HCT116 (cell line): ENCODE data around the gene HES1.

Experiments used
- CTCF ChIP-seq, 3 experiments: fragments of 200-600 bp in 1 of 3; sonication (generic) in 1 of 3; IDR thresholded peaks in 2 of 3; conservative IDR thresholded peaks in 1 of 3; 2 replicates each; pipeline ENCODE4 v1.5.1; 2012 to 2017; ENCODE audit warnings: low read depth in 2 of 3, low read length in 2 of 3, antibody characterized with exemption in 1 of 3, borderline replicate concordance in 1 of 3, control low read depth in 1 of 3, mild to moderate bottlenecking in 1 of 3, mixed read lengths in 1 of 3, mixed run types in 1 of 3, moderate library complexity in 1 of 3; ENCODE audit not compliant: insufficient read depth in 1 of 3
- ELF1 ChIP-seq: IDR thresholded peaks from 2 replicates; pipeline ENCODE4 v1.6.1; 2012; ENCODE audit warnings: low read depth, borderline replicate concordance
- FOSL1 ChIP-seq: IDR thresholded peaks from 2 replicates; pipeline ENCODE4 v1.6.1; 2012; ENCODE audit warnings: low read depth
- JUND ChIP-seq: IDR thresholded peaks from 2 replicates; pipeline ENCODE4 v1.6.1; 2012
- POLR2A ChIP-seq: IDR thresholded peaks from 2 replicates; pipeline ENCODE4 v1.7.0; 2011; ENCODE audit warnings: borderline replicate concordance; ENCODE audit not compliant: insufficient read depth, insufficient read length; ENCODE audit errors: extremely low read depth
- POLR2AphosphoS5 ChIP-seq: IDR thresholded peaks from 2 replicates; pipeline ENCODE4 v1.6.1; 2011; ENCODE audit warnings: mild to moderate bottlenecking, low read depth, low read length, moderate library complexity
- RAD21 ChIP-seq: IDR thresholded peaks from 2 replicates; pipeline ENCODE4 v1.6.1; 2012; ENCODE audit warnings: low read depth, mild to moderate bottlenecking
- ZBTB33 ChIP-seq: IDR thresholded peaks from 2 replicates; pipeline ENCODE4 v1.6.1; 2011; ENCODE audit warnings: mild to moderate bottlenecking, low read length, moderate library complexity; ENCODE audit not compliant: insufficient replicate concordance; ENCODE audit errors: extremely low read depth
- ZNF274 ChIP-seq: fragments of 200-500 bp; sonication (Bioruptor generic); IDR thresholded peaks from 2 replicates; pipeline ENCODE4 v1.6.1; 2014; ENCODE audit warnings: mild to moderate bottlenecking, low read depth, low read length, inconsistent platforms
- TF ChIP-seq, protein P1 (sequence below): IDR thresholded peaks from 2 replicates; pipeline ENCODE4 v1.6.1; 2012
- TF ChIP-seq, protein P2 (sequence below): IDR thresholded peaks from 2 replicates; pipeline ENCODE4 v1.6.1; 2012

GRCh38 chr3:194134757-194135515, 1.0 kb upstream of the HES1 start:
- TF ChIP-seq FOSL1 (no peak), CTCF (IDR thresholded peaks at IDR 0.05 in 2 of 3, conservative IDR thresholded peaks at IDR 0.05 in 1 of 3; ENCODE audit: borderline replicate concordance in 1 of 3, insufficient read depth in 1 of 3, low read depth in 2 of 3, low read length in 2 of 3) (no peak), ZBTB33 (no peak), POLR2A (no peak), RAD21 (no peak), ZNF274 (no peak), JUND (no peak), POLR2AphosphoS5 (peak; percentile 47; the same call in 1 of the 2 replicates), ELF1 (no peak)
- TF ChIP-seq, protein P1, sequence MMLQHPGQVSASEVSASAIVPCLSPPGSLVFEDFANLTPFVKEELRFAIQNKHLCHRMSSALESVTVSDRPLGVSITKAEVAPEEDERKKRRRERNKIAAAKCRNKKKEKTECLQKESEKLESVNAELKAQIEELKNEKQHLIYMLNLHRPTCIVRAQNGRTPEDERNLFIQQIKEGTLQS, result no peak
- TF ChIP-seq, protein P2, sequence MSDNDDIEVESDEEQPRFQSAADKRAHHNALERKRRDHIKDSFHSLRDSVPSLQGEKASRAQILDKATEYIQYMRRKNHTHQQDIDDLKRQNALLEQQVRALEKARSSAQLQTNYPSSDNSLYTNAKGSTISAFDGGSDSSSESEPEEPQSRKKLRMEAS, result no peak
